Measurements from ENCODE around the gene BSG. TPM values are rescaled to one million over a fixed set of nuclear protein-coding genes. Genes with fewer than 3 reads are reported as not detected.

Gene BSG
- total and polyA plus RNA-seq, 9 of the 15 experiments (the other 6 are each of a cell fraction or from before 2014, with no cell fraction given) = 4.6 to 495 (median 187) TPM

- TF ChIP-seq ID3 (CRISPR knock-in tag; IDR thresholded peaks at IDR 0.05) (no peak), ID3 (tag; IDR thresholded peaks at IDR 0.05) (no peak), ZNF398 (CRISPR knock-in tag; IDR thresholded peaks at IDR 0.05) (no peak), GTF2A2 (tag; IDR thresholded peaks at IDR 0.05) (no peak), KLF13 (tag; IDR thresholded peaks at IDR 0.05; ENCODE audit: borderline replicate concordance, low read depth) (no peak), NFATC3 (IDR thresholded peaks at IDR 0.05) (no peak), ZFP36 (IDR thresholded peaks at IDR 0.05; ENCODE audit: low read depth, low read length, partially characterized antibody) (no peak), NCOA6 (IDR thresholded peaks at IDR 0.05) (no peak), CUX1 (CRISPR knock-in tag; IDR thresholded peaks at IDR 0.05) (no peak), CAMTA2 (CRISPR knock-in tag; conservative IDR thresholded peaks at IDR 0.05) (no peak), HMGXB4 (CRISPR knock-in tag; IDR thresholded peaks at IDR 0.05) (no peak), SMARCA5 (IDR thresholded peaks at IDR 0.05) (no peak), CREB5 (CRISPR knock-in tag; IDR thresholded peaks at IDR 0.05) (no peak), MECOM (CRISPR knock-in tag; IDR thresholded peaks at IDR 0.05) (no peak), MAFG (tag; conservative IDR thresholded peaks at IDR 0.05) (no peak), HDAC1 (IDR thresholded peaks at IDR 0.05) (peak in 1 of 2 experiments; percentile 15; a peak in 1 of 4 replicates), ZNF239 (CRISPR knock-in tag; IDR thresholded peaks at IDR 0.05) (no peak), LCOR (CRISPR knock-in tag; IDR thresholded peaks at IDR 0.05) (no peak)
Measured at GRCh38 chr19:572743-573518, 535 bp downstream of the BSG start (continued).
